Liver (tissue), 9 donors: Measurements from ENCODE around the gene PPT2. TPM values are rescaled to one million over a fixed set of nuclear protein-coding genes. Genes with fewer than 3 reads are reported as not detected.

Experiments used
- DNase-seq: peaks from one replicate; pipeline ENCODE4 v3.0.0-alpha.2; 2017; ENCODE audit warnings: low spot score
- H3K27ac ChIP-seq, 2 donors: one replicate each; pipeline ENCODE4 v1.7.0; 2013; ENCODE audit warnings: inconsistent platforms in 2 of 2, low read length in 2 of 2, control low read depth in 1 of 2, low read depth in 1 of 2, mild to moderate bottlenecking in 1 of 2
- H3K27me3 ChIP-seq, 4 donors: one replicate each; pipeline versions ENCODE4 v1.6.1 to v1.7.0; 2013; ENCODE audit warnings: low read length in 3 of 4, inconsistent platforms in 1 of 4, mild to moderate bottlenecking in 1 of 4, moderate library complexity in 1 of 4; ENCODE audit not compliant: control insufficient read depth in 4 of 4, insufficient read depth in 4 of 4
- H3K36me3 ChIP-seq, 4 donors: one replicate each; pipeline versions ENCODE4 v1.6.1 to v1.7.0; 2013; ENCODE audit warnings: low read length in 3 of 4, mild to moderate bottlenecking in 3 of 4, low read depth in 1 of 4, moderate library complexity in 1 of 4; ENCODE audit not compliant: control insufficient read depth in 4 of 4, insufficient read depth in 3 of 4
- H3K4me1 ChIP-seq, 4 donors: one replicate each; pipeline versions ENCODE4 v1.6.1 to v1.7.0; 2013; ENCODE audit warnings: low read length in 3 of 4, mild to moderate bottlenecking in 3 of 4, moderate library complexity in 1 of 4; ENCODE audit not compliant: control insufficient read depth in 4 of 4, insufficient read depth in 4 of 4
- H3K4me3 ChIP-seq, 3 donors: one replicate each; pipeline versions ENCODE4 v1.6.1 to v1.7.0; 2013; ENCODE audit warnings: low read length in 3 of 3, control low read depth in 1 of 3, low read depth in 1 of 3, mild to moderate bottlenecking in 1 of 3
- H3K9ac ChIP-seq, 2 donors: one replicate each; pipeline ENCODE4 v1.7.0; 2013; ENCODE audit warnings: low read length in 2 of 2, mild to moderate bottlenecking in 2 of 2, moderate library complexity in 2 of 2, control low read depth in 1 of 2, low read depth in 1 of 2
- H3K9me3 ChIP-seq, 4 donors: one replicate each; pipeline versions ENCODE4 v1.6.1 to v1.7.0; 2013; ENCODE audit warnings: low read length in 3 of 4; ENCODE audit not compliant: control insufficient read depth in 4 of 4
- ATF3 ChIP-seq: IDR thresholded peaks from 2 replicates; pipeline ENCODE4 v1.6.1; 2016; ENCODE audit warnings: antibody characterized with exemption
- EGR1 ChIP-seq, 2 donors: IDR thresholded peaks; 2 replicates each; pipeline ENCODE4 v1.6.1; 2016 to 2018; ENCODE audit warnings: antibody characterized with exemption in 2 of 2, low read depth in 2 of 2
- FOXA1 ChIP-seq: IDR thresholded peaks from 2 replicates; pipeline ENCODE4 v1.6.1; 2016; ENCODE audit warnings: antibody characterized with exemption
- GABPA ChIP-seq, 2 donors: IDR thresholded peaks in 1 of 2; conservative IDR thresholded peaks in 1 of 2; 2 replicates each; pipeline ENCODE4 v1.6.1; 2016; ENCODE audit warnings: antibody characterized with exemption in 2 of 2, mild to moderate bottlenecking in 1 of 2, moderate library complexity in 1 of 2
- HNF4A ChIP-seq, 2 donors: conservative IDR thresholded peaks; 2 replicates each; pipeline ENCODE4 v1.6.1; 2016; ENCODE audit warnings: antibody characterized with exemption in 2 of 2, mild to moderate bottlenecking in 2 of 2
- HNF4G ChIP-seq: IDR thresholded peaks from 2 replicates; pipeline ENCODE4 v1.6.1; 2016; ENCODE audit warnings: antibody characterized with exemption
- JUND ChIP-seq, 2 donors: IDR thresholded peaks; 2 replicates each; pipeline ENCODE4 v1.6.1; 2016; ENCODE audit warnings: antibody characterized with exemption in 2 of 2
- MAX ChIP-seq: IDR thresholded peaks from 2 replicates; pipeline ENCODE4 v1.6.1; 2016; ENCODE audit warnings: antibody characterized with exemption
- NR2F2 ChIP-seq: IDR thresholded peaks from 2 replicates; pipeline ENCODE4 v1.6.1; 2016; ENCODE audit warnings: antibody characterized with exemption
- REST ChIP-seq: IDR thresholded peaks from 2 replicates; pipeline ENCODE4 v1.6.1; 2016; ENCODE audit warnings: antibody characterized with exemption, mild to moderate bottlenecking
- RXRA ChIP-seq, 2 donors: IDR thresholded peaks; 2 replicates each; pipeline ENCODE4 v1.6.1; 2017 to 2018; ENCODE audit warnings: antibody characterized with exemption in 2 of 2, mild to moderate bottlenecking in 1 of 2
- SP1 ChIP-seq: IDR thresholded peaks from 2 replicates; pipeline ENCODE4 v1.6.1; 2018; ENCODE audit warnings: antibody characterized with exemption, mild to moderate bottlenecking
- TAF1 ChIP-seq: conservative IDR thresholded peaks from 2 replicates; pipeline ENCODE4 v1.6.1; 2016; ENCODE audit warnings: antibody characterized with exemption, mild to moderate bottlenecking
- YY1 ChIP-seq: IDR thresholded peaks from 2 replicates; pipeline ENCODE4 v1.6.1; 2016; ENCODE audit warnings: antibody characterized with exemption, mild to moderate bottlenecking
- WGBS: extraction: QIAGEN DNeasy Blood & Tissue Kit; methylation state at CpG from one replicate; pipeline ENCODE4 v1.1.7; 2013; 5-methylcytosine and 5-hydroxymethylcytosine counted together
- polyA plus RNA-seq, 2 donors: library from polyadenylated mRNA; stranded (reverse) in 1 of 2; unstranded in 1 of 2; fragments of 200-250 nt in 1 of 2; fragments of >200 nt in 1 of 2; fragmentation: Nextera tagmentation in 1 of 2; extraction: Ambion mirVana in 1 of 2; gene quantifications; one replicate each; pipeline versions ENCODE4 v1.2.1 to v1.2.3, GENCODE V29; 2013 to 2015
- total RNA-seq, 2 donors: library from RNA; depleted of rRNA; stranded (reverse); fragments of >200 nt; gene quantifications; one replicate each; pipeline ENCODE4 v1.2.3, GENCODE V29; 2014
- donor health status: healthy.
- donor health status: healthy.
- donor health status: healthy.
- donor health status: healthy.
- donor health status: healthy.

Gene PPT2
- total and polyA plus RNA-seq, 4 donors: 7.6 to 47.4 (median 15.1) TPM

- TF ChIP-seq EGR1 (IDR thresholded peaks at IDR 0.05; ENCODE audit: low read depth in 2 of 2): no peak
Measured at GRCh38 chr6:32198345-32198696, 44.4 kb downstream of the PPT2 start (continued).

- WGBS: 84% methylated on average over 17 of the region's 17 CpGs
- H3K27me3 ChIP-seq: no peaks in the 10 kb centered on the region
- no peaks in the 10 kb centered on the region for H3K9me3 ChIP-seq
- no peak overlapping the region for H3K4me3 ChIP-seq
- H3K9ac ChIP-seq: no peak overlapping the region
- H3K27ac ChIP-seq: no peak overlapping the region
- no peak for DNase-seq
- H3K4me1 ChIP-seq: peaks cover 0 to 23% (median 12%) of the 10 kb centered on the region in 4 donors
- TF ChIP-seq REST: no peak
- no peak for TF ChIP-seq EGR1 (IDR thresholded peaks at IDR 0.05; ENCODE audit: low read depth in 2 of 2)
- TF ChIP-seq GABPA (IDR thresholded peaks at IDR 0.05 in 1 of 2, conservative IDR thresholded peaks at IDR 0.05 in 1 of 2): no peak
- no peak for TF ChIP-seq NR2F2
- no peak for TF ChIP-seq ATF3
- TF ChIP-seq YY1: no peak
- no peak for TF ChIP-seq HNF4G
- no peak for TF ChIP-seq MAX
- no peak for TF ChIP-seq HNF4A (conservative IDR thresholded peaks at IDR 0.05)
- TF ChIP-seq SP1: no peak
- TF ChIP-seq FOXA1: no peak
- no peak for TF ChIP-seq TAF1
- no peak for TF ChIP-seq JUND (IDR thresholded peaks at IDR 0.05)
- no peak for TF ChIP-seq RXRA (IDR thresholded peaks at IDR 0.05)
- H3K36me3 ChIP-seq: no peaks in the 10 kb centered on the region
Measured at GRCh38 chr6:32198866-32199265, 44.9 kb downstream of the PPT2 start.

GRCh38 chr6:32200711-32201475 lies 47.0 kb downstream of the PPT2 start:
- no peak for TF ChIP-seq RXRA (IDR thresholded peaks at IDR 0.05)
- TF ChIP-seq JUND (IDR thresholded peaks at IDR 0.05): no peak
- no peak for TF ChIP-seq TAF1
- Histone ChIP-seq H3K4me1 (peaks cover 0 to 12% (median 6%) of the 10 kb centered on the region in 4 donors), H3K9me3 (no peaks in the 10 kb centered on the region), H3K4me3 (no peak overlapping the region), H3K27ac (no peak overlapping the region), H3K9ac (no peak overlapping the region), H3K27me3 (no peaks in the 10 kb centered on the region), H3K36me3 (no peaks in the 10 kb centered on the region)
- DNase-seq: no peak
- WGBS: 85% methylated on average over 13 of the region's 13 CpGs
